Left lung (tissue), 10 donors: ENCODE data around the gene MYO7A. TPM values are rescaled to one million over a fixed set of nuclear protein-coding genes. Genes with fewer than 3 reads are reported as not detected.

Experiments
- ATAC-seq: fragments of 200-7000 bp; cut with Tn5 transposase; one replicate; pipeline ENCODE4 v1.9.1; 2020; ENCODE audit warnings: moderate library complexity
- DNase-seq, 4 donors: peaks; one replicate each; pipeline ENCODE4 v3.0.0-alpha.2; 2013 to 2020
- H3K27ac ChIP-seq, 2 donors: fragments of 200-600 bp; sonication (generic) in 1 of 2; one replicate each; pipeline versions ENCODE4 v1.5.0 to v1.8.0; 2020 to 2021
- H3K27me3 ChIP-seq, 2 donors: fragments of 200-600 bp; sonication (generic) in 1 of 2; one replicate each; pipeline versions ENCODE4 v1.5.0 to v1.8.0; 2020 to 2021
- H3K36me3 ChIP-seq, 2 donors: fragments of 200-600 bp; sonication (generic) in 1 of 2; one replicate each; pipeline versions ENCODE4 v1.5.0 to v1.8.0; 2020 to 2021
- H3K4me1 ChIP-seq, 2 donors: fragments of 200-600 bp; one replicate each; pipeline ENCODE4 v1.8.0; 2021
- H3K4me3 ChIP-seq, 2 donors: fragments of 200-600 bp; sonication (generic) in 1 of 2; one replicate each; pipeline versions ENCODE4 v1.5.0 to v1.8.0; 2020 to 2021; ENCODE audit warnings: mild to moderate bottlenecking in 1 of 2
- H3K9me3 ChIP-seq, 2 donors: fragments of 200-600 bp; sonication (generic) in 1 of 2; one replicate each; pipeline versions ENCODE4 v1.5.0 to v1.8.0; 2020 to 2021
- CTCF ChIP-seq, 2 donors: fragments of 200-600 bp; sonication (generic) in 1 of 2; IDR thresholded peaks; one replicate each; pipeline versions ENCODE4 v1.5.0 to v1.8.0; 2021; ENCODE audit warnings: antibody characterized with exemption in 2 of 2
- intact Hi-C, 2 donors: fragments of 100-400 bp; cut with DNase I; formaldehyde crosslinking; loops; one replicate each; pipeline versions ENCODE4 v1.11.2 to v1.14.2; 2022
- polyA plus RNA-seq, 6 donors: library from polyadenylated mRNA; unstranded; fragments of 120-200 nt; gene quantifications; one replicate each; pipeline ENCODE4 v1.2.1, GENCODE V29; 2013; ENCODE audit not compliant: insufficient read length in 6 of 6
- total RNA-seq, 2 donors: library from RNA; stranded (reverse); fragmentation: NEBNext Ultra II Directional; extraction: Animal tissue kit (Norgen Biotek cat#: 25700); gene quantifications; one replicate each; pipeline ENCODE4 v1.2.1, GENCODE V29; 2021
- donor health status: DM: no; HTN: yes; CAD: no.
- donor health status: DM: no; HTN: no; CAD: no.

The MYO7A gene
- total and polyA plus RNA-seq, 8 donors, result 4.8 to 13.5 (median 5.8) TPM

- no peak for ATAC-seq
- H3K27me3 ChIP-seq, result no peaks in the 10 kb centered on the region
- H3K27ac ChIP-seq, result no peak overlapping the region
- peaks cover 0 to 11% of the 10 kb centered on the region in 2 donors for H3K36me3 ChIP-seq
- H3K4me1 ChIP-seq, result no peaks in the 10 kb centered on the region
- H3K9me3 ChIP-seq, result no peaks in the 10 kb centered on the region
- intact Hi-C loops, result no loop called here
- H3K4me3 ChIP-seq, result no peak overlapping the region
- TF ChIP-seq CTCF (IDR thresholded peaks at IDR 0.05), result no peak
- peak in 1 of 4 donors; percentile 61 for DNase-seq
Observed at GRCh38 chr11:77182542-77183430, 54.7 kb downstream of the MYO7A start.

- H3K4me1 ChIP-seq, result no peaks in the 10 kb centered on the region
- no peaks in the 10 kb centered on the region for H3K9me3 ChIP-seq
- no peak overlapping the region for H3K4me3 ChIP-seq
- no peak for TF ChIP-seq CTCF (IDR thresholded peaks at IDR 0.05)
- peak in 1 of 4 donors; percentile 48 for DNase-seq
- H3K27me3 ChIP-seq, result no peaks in the 10 kb centered on the region
- H3K27ac ChIP-seq, result no peak overlapping the region
- intact Hi-C loops, result no loop called here
- H3K36me3 ChIP-seq, result peaks cover 0 to 11% of the 10 kb centered on the region in 2 donors
- no peak for ATAC-seq
Observed at GRCh38 chr11:77183431-77183984, 55.5 kb downstream of the MYO7A start.

- no peaks in the 10 kb centered on the region for H3K9me3 ChIP-seq
- intact Hi-C loops, result no loop called here
- H3K27ac ChIP-seq, result no peak overlapping the region
- peaks cover 0 to 14% of the 10 kb centered on the region in 2 donors for H3K36me3 ChIP-seq
- peak in 1 of 4 donors; percentile 68 for DNase-seq
- no peak for ATAC-seq
- H3K4me1 ChIP-seq, result no peaks in the 10 kb centered on the region
- H3K27me3 ChIP-seq, result no peaks in the 10 kb centered on the region
- H3K4me3 ChIP-seq, result no peak overlapping the region
- no peak for TF ChIP-seq CTCF (IDR thresholded peaks at IDR 0.05)
Observed at GRCh38 chr11:77184136-77184860, 56.3 kb downstream of the MYO7A start.

GRCh38 chr11:77186302-77186701 is 58.3 kb downstream of the MYO7A start:
- peaks cover 0 to 12% of the 10 kb centered on the region in 2 donors for H3K36me3 ChIP-seq
- no peaks in the 10 kb centered on the region for H3K27me3 ChIP-seq
- no peak for TF ChIP-seq CTCF (IDR thresholded peaks at IDR 0.05)
- intact Hi-C loops, result loop anchor here in 1 of 2 donors (5.0 kb wide), 1 partner anchor 59 kb away; the partner anchor contains the start of gene MYO7A
- no peaks in the 10 kb centered on the region for H3K9me3 ChIP-seq
- H3K4me1 ChIP-seq, result no peaks in the 10 kb centered on the region
- DNase-seq (no peak), ATAC-seq (no peak)
- H3K27ac ChIP-seq, result no peak overlapping the region
- no peak overlapping the region for H3K4me3 ChIP-seq
